HG03159 (cell line): Measurements from ENCODE around the gene PCBP3.

Experiments used
- ATAC-seq: cut with Tn5 transposase; IDR thresholded peaks from one replicate; pipeline ENCODE4 v1.9.1; 2021; ENCODE audit warnings: mild to moderate bottlenecking, moderate library complexity; ENCODE audit not compliant: unreplicated experiment

Gene PCBP3

GRCh38 chr21:45984584-45985095 is 341.1 kb downstream of the PCBP3 start:
- no peak for ATAC-seq

- no peak for ATAC-seq
Observed at GRCh38 chr21:45985471-45986315, 342.2 kb downstream of the PCBP3 start.

- ATAC-seq = no peak
Observed at GRCh38 chr21:45986316-45987051, 343.0 kb downstream of the PCBP3 start.

GRCh38 chr21:45987121-45987711 is 343.7 kb downstream of the PCBP3 start:
- no peak for ATAC-seq

GRCh38 chr21:45988366-45989347 is 345.1 kb downstream of the PCBP3 start:
- ATAC-seq = no peak

- no peak for ATAC-seq
Observed at GRCh38 chr21:45989355-45990048, 346.0 kb downstream of the PCBP3 start.

- no peak for ATAC-seq
Observed at GRCh38 chr21:45990049-45990711, 346.7 kb downstream of the PCBP3 start.

GRCh38 chr21:45990741-45991605 is 347.4 kb downstream of the PCBP3 start:
- ATAC-seq = no peak

- ATAC-seq = no peak
Observed at GRCh38 chr21:45991606-45992300, 348.2 kb downstream of the PCBP3 start.
